Parathyroid adenoma (tissue), 2 donors: Measurements from ENCODE around the gene XPOT.

ENCODE experiments used
- H2AFZ ChIP-seq: fragments of 300-600 bp; sonication (generic); one replicate; pipeline ENCODE4 v1.7.0; 2017; ENCODE audit warnings: antibody characterized with exemption, mild to moderate bottlenecking
- H3K27ac ChIP-seq: fragments of 300-600 bp; sonication (generic); one replicate; pipeline ENCODE4 v1.7.0; 2017
- H3K27me3 ChIP-seq: fragments of 300-600 bp; sonication (generic); one replicate; pipeline ENCODE4 v1.7.0; 2017; ENCODE audit warnings: low read length; ENCODE audit not compliant: control insufficient read depth, insufficient read depth
- H3K36me3 ChIP-seq: fragments of 300-600 bp; sonication (generic); one replicate; pipeline ENCODE4 v1.7.0; 2017; ENCODE audit warnings: low read length; ENCODE audit not compliant: control insufficient read depth, insufficient read depth
- H3K4me1 ChIP-seq: fragments of 300-600 bp; sonication (generic); one replicate; pipeline ENCODE4 v1.7.0; 2017; ENCODE audit warnings: control low read depth
- H3K4me2 ChIP-seq: fragments of 300-600 bp; sonication (generic); one replicate; pipeline ENCODE4 v1.7.0; 2017; ENCODE audit warnings: low read length
- H3K4me3 ChIP-seq: fragments of 300-600 bp; sonication (generic); one replicate; pipeline ENCODE4 v1.7.0; 2017; ENCODE audit warnings: low read depth, low read length
- H3K79me2 ChIP-seq: fragments of 300-600 bp; sonication (generic); one replicate; pipeline ENCODE4 v1.7.0; 2017; ENCODE audit warnings: control low read depth
- H3K9ac ChIP-seq: fragments of 300-600 bp; sonication (generic); one replicate; pipeline ENCODE4 v1.7.0; 2017; ENCODE audit warnings: mild to moderate bottlenecking
- H3K9me3 ChIP-seq: fragments of 300-600 bp; sonication (generic); one replicate; pipeline ENCODE4 v1.7.0; 2017; ENCODE audit warnings: low read length; ENCODE audit not compliant: control insufficient read depth
- CTCF ChIP-seq: fragments of 300-600 bp; sonication (generic); IDR thresholded peaks from one replicate; pipeline ENCODE4 v1.7.0; 2017; ENCODE audit warnings: antibody characterized with exemption, mild to moderate bottlenecking
- donor health status: primary hyperparathyroidism.

XPOT gene

DNA sequence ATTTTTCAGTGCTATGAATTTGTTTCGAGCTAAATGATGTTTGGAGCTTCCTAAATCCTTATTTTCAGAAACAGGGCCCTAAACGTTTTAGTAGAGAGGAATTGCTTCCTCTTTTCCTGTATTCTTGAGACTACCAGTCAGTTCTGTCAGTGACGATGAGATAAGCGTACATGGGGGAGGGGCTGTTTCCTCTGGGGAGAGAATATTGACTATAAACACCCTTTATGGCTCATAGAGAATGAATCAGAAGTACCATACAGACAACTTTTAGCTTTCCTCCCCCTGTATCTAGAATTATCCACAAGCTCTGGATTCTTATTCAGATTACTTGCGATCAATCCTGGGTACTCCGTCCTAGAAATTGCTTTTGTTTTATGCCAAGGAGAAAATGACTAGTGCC is 52.8 kb downstream of the XPOT start:
- Histone ChIP-seq H3K9me3 (no peaks in the 10 kb centered on the region), H3K36me3 (no peaks in the 10 kb centered on the region), H3K4me2 (no peak overlapping the region), H3K79me2 (peaks cover 12% of the 10 kb centered on the region), H2AFZ (no peak overlapping the region), H3K27ac (peak overlapping the region; percentile 11), H3K4me1 (peaks cover 3% of the 10 kb centered on the region), H3K4me3 (no peak overlapping the region), H3K9ac (no peak overlapping the region), H3K27me3 (no peaks in the 10 kb centered on the region)
- TF ChIP-seq CTCF = no peak

DNA sequence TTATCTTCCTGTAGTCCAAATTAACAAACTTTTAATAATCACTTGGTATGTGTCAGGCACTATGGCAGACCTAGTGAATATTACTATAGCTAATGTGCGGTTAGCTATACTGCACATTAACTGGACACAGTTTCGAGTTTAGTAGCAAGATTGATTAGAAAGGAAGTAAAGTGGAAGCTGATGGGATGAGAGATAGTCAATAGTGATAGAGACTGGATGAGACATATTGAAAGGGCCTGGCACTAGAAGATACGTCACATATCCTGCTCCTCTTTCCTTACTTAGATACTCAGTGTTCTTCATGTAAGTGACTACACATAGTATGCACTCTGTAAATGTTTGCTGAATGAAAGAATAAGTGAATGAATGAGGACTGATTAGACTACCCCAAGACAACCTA is 53.3 kb downstream of the XPOT start:
- Histone ChIP-seq H3K27ac (peak overlapping the region; percentile 11), H3K4me3 (no peak overlapping the region), H3K4me2 (no peak overlapping the region), H3K4me1 (peaks cover 3% of the 10 kb centered on the region), H3K27me3 (no peaks in the 10 kb centered on the region), H3K9me3 (no peaks in the 10 kb centered on the region), H3K9ac (no peak overlapping the region), H2AFZ (no peak overlapping the region), H3K36me3 (no peaks in the 10 kb centered on the region), H3K79me2 (peaks cover 12% of the 10 kb centered on the region)
- no peak for TF ChIP-seq CTCF

- no peak overlapping the region for H3K27ac ChIP-seq
- no peaks in the 10 kb centered on the region for H3K9me3 ChIP-seq
- H3K4me2 ChIP-seq = no peak overlapping the region
- peaks cover 3% of the 10 kb centered on the region for H3K4me1 ChIP-seq
- no peak overlapping the region for H3K4me3 ChIP-seq
- no peak for TF ChIP-seq CTCF
- no peaks in the 10 kb centered on the region for H3K27me3 ChIP-seq
- peaks cover 11% of the 10 kb centered on the region for H3K79me2 ChIP-seq
- no peaks in the 10 kb centered on the region for H3K36me3 ChIP-seq
- H3K9ac ChIP-seq = no peak overlapping the region
- no peak overlapping the region for H2AFZ ChIP-seq
Measured at GRCh38 chr12:64457923-64458322, 53.7 kb downstream of the XPOT start.

GRCh38 chr12:64459394-64459891 is 55.3 kb downstream of the XPOT start:
- Histone ChIP-seq H3K9ac (no peak overlapping the region), H3K4me3 (peak overlapping the region; percentile 39), H3K36me3 (no peaks in the 10 kb centered on the region), H3K4me1 (no peaks in the 10 kb centered on the region), H3K9me3 (no peaks in the 10 kb centered on the region), H3K4me2 (peak overlapping the region; percentile 43), H3K27me3 (no peaks in the 10 kb centered on the region), H3K79me2 (peaks cover 4% of the 10 kb centered on the region), H2AFZ (peak overlapping the region; percentile 41), H3K27ac (peak overlapping the region; percentile 46)
- TF ChIP-seq CTCF = no peak

GRCh38 chr12:64461634-64462414 is 57.6 kb downstream of the XPOT start:
- Histone ChIP-seq H2AFZ (no peak overlapping the region), H3K36me3 (no peaks in the 10 kb centered on the region), H3K27ac (no peak overlapping the region)

More at GRCh38 chr12:64461634-64462414, 57.6 kb downstream of the XPOT start:
- no peak overlapping the region for H3K9ac ChIP-seq
- H3K4me1 ChIP-seq = no peaks in the 10 kb centered on the region
- no peak overlapping the region for H3K4me3 ChIP-seq
- H3K79me2 ChIP-seq = peaks cover 4% of the 10 kb centered on the region
- H3K27me3 ChIP-seq = no peaks in the 10 kb centered on the region
- no peak overlapping the region for H3K4me2 ChIP-seq
- H3K9me3 ChIP-seq = no peaks in the 10 kb centered on the region
- TF ChIP-seq CTCF = no peak
